Right atrium auricular region (tissue), 2 donors: Measurements from ENCODE around the gene DLGAP3. TPM values are rescaled to one million over a fixed set of nuclear protein-coding genes. Genes with fewer than 3 reads are reported as not detected.

ENCODE experiments used
- DNase-seq: peaks from one replicate; pipeline ENCODE4 v3.0.0-alpha.2; 2019; ENCODE audit warnings: low spot score
- H3K27ac ChIP-seq, 2 donors: fragments of 200-600 bp; sonication (generic); 1 replicate in 1 of 2; 2 replicates in 1 of 2; pipeline ENCODE4 v1.5.1; 2016 to 2019
- H3K27me3 ChIP-seq, 2 donors: fragments of 200-600 bp; sonication (generic); one replicate each; pipeline versions ENCODE4 v1.5.1 to v1.6.0; 2017 to 2019
- H3K36me3 ChIP-seq: fragments of 200-600 bp; sonication (generic); one replicate; pipeline ENCODE4 v1.5.1; 2016
- H3K4me1 ChIP-seq, 2 donors: fragments of 200-600 bp; sonication (generic); one replicate each; pipeline versions ENCODE4 v1.5.1 to v1.6.0; 2017 to 2019
- H3K4me3 ChIP-seq, 2 donors: fragments of 200-600 bp; sonication (generic); 1 replicate in 1 of 2; 2 replicates in 1 of 2; pipeline ENCODE4 v1.5.1; 2017 to 2019; ENCODE audit warnings: mild to moderate bottlenecking in 1 of 2, moderate library complexity in 1 of 2
- H3K9me3 ChIP-seq, 2 donors: fragments of 200-600 bp; sonication (generic); one replicate each; pipeline ENCODE4 v1.5.1; 2019
- CTCF ChIP-seq, 2 donors: fragments of 200-600 bp; sonication (generic); IDR thresholded peaks; one replicate each; pipeline ENCODE4 v1.5.1; 2019; ENCODE audit warnings: antibody characterized with exemption in 2 of 2
- total RNA-seq, 2 donors: library from RNA; depleted of rRNA; stranded (reverse); fragments of >200 nt; gene quantifications; one replicate each; pipeline ENCODE4 v1.1.0, GENCODE V29; 2016

Gene DLGAP3
- total RNA-seq, 2 donors from 2014 or later, result 0.43 TPM; not detected in 1

GRCh38 chr1:34866762-34867109 is 62.7 kb downstream of the DLGAP3 start:
- TF ChIP-seq CTCF (IDR thresholded peaks at IDR 0.05), result no peak
- H3K4me3 ChIP-seq, result peak overlapping the region; percentile 62 to 74
- H3K27me3 ChIP-seq, result no peaks in the 10 kb centered on the region
- peak overlapping the region in 1 of 2 donors; percentile 81 for H3K27ac ChIP-seq
- DNase-seq, result no peak
- H3K4me1 ChIP-seq, result peaks cover 0 to 13% of the 10 kb centered on the region in 2 donors
- H3K36me3 ChIP-seq, result no peaks in the 10 kb centered on the region
- H3K9me3 ChIP-seq, result no peaks in the 10 kb centered on the region

- Histone ChIP-seq H3K9me3 (no peaks in the 10 kb centered on the region), H3K27ac (peak overlapping the region; percentile 81 to 84), H3K27me3 (no peaks in the 10 kb centered on the region), H3K4me1 (peaks cover 0 to 13% of the 10 kb centered on the region in 2 donors), H3K4me3 (peak overlapping the region; percentile 62 to 74), H3K36me3 (no peaks in the 10 kb centered on the region)
- peak; percentile 90 to 97 for TF ChIP-seq CTCF (IDR thresholded peaks at IDR 0.05)
- DNase-seq, result peak; percentile 88
Observed at GRCh38 chr1:34865981-34866761, 63.3 kb downstream of the DLGAP3 start.

- Histone ChIP-seq H3K27ac (peak overlapping the region; percentile 81 to 84), H3K9me3 (no peaks in the 10 kb centered on the region), H3K36me3 (no peaks in the 10 kb centered on the region), H3K27me3 (no peaks in the 10 kb centered on the region), H3K4me3 (peak overlapping the region; percentile 62 to 74), H3K4me1 (peaks cover 0 to 13% of the 10 kb centered on the region in 2 donors)
- no peak for TF ChIP-seq CTCF (IDR thresholded peaks at IDR 0.05)
- no peak for DNase-seq
Observed at GRCh38 chr1:34865573-34865972, 63.9 kb downstream of the DLGAP3 start.

GRCh38 chr1:34864759-34865158 is 64.7 kb downstream of the DLGAP3 start:
- no peak for DNase-seq
- TF ChIP-seq CTCF (IDR thresholded peaks at IDR 0.05), result no peak
- no peaks in the 10 kb centered on the region for H3K9me3 ChIP-seq

GRCh38 chr1:34863501-34863900 is 65.9 kb downstream of the DLGAP3 start:
- H3K27me3 ChIP-seq, result no peaks in the 10 kb centered on the region
- TF ChIP-seq CTCF (IDR thresholded peaks at IDR 0.05), result no peak
- peaks cover 0 to 24% of the 10 kb centered on the region in 2 donors for H3K4me1 ChIP-seq
- H3K27ac ChIP-seq, result no peak overlapping the region
- H3K36me3 ChIP-seq, result no peaks in the 10 kb centered on the region
- no peak overlapping the region for H3K4me3 ChIP-seq
- no peaks in the 10 kb centered on the region for H3K9me3 ChIP-seq
- no peak for DNase-seq

More at GRCh38 chr1:34864759-34865158, 64.7 kb downstream of the DLGAP3 start:
- H3K27ac ChIP-seq, result no peak overlapping the region
- no peaks in the 10 kb centered on the region for H3K27me3 ChIP-seq
- H3K4me1 ChIP-seq, result peaks cover 0 to 20% of the 10 kb centered on the region in 2 donors
- H3K4me3 ChIP-seq, result no peak overlapping the region
- H3K36me3 ChIP-seq, result no peaks in the 10 kb centered on the region
